GM10248 (cell line): ENCODE data around the gene LRRC75A.

Source experiments
- CTCF ChIA-PET: fragments of 300-600 bp; sonication (Branson Sonifier 250); formaldehyde crosslinking; extraction: SDS; loops from one replicate; lab custom pipeline; 2021; ENCODE audit warnings: antibody characterized with exemption; lab: Yijun Ruan, JAX
- POLR2A ChIA-PET: fragments of 350-650 bp; sonication (Branson Sonifier 250); formaldehyde crosslinking; extraction: SDS; loops from one replicate; lab custom pipeline; 2020; ENCODE audit warnings: antibody characterized with exemption; lab: Yijun Ruan, JAX
- DNase-seq: peaks from one replicate; pipeline ENCODE4 v3.0.0; 2012; ENCODE audit errors: extremely low spot score
- CTCF ChIP-seq: IDR thresholded peaks from 2 replicates; pipeline ENCODE4 v1.5.1; 2012; ENCODE audit warnings: mild to moderate bottlenecking, low read depth; ENCODE audit errors: extremely low read depth, missing control alignments, control extremely low read depth

The LRRC75A gene

GRCh38 chr17:16477255-16477654, 14.7 kb downstream of the LRRC75A start:
- POLR2A ChIA-PET = no interaction called here
- no peak for DNase-seq
- no peak for TF ChIP-seq CTCF
- CTCF ChIA-PET = interaction anchor here (1.0 to 2.4 kb wide), 3 partner anchors 11 to 114 kb away, joined by 3 to 6 read pairs (median 5); no protein-coding TSS in a partner anchor

- ChIA-PET POLR2A (no interaction called here), CTCF (interaction anchor here (1.2 to 1.8 kb wide), 4 partner anchors 8 to 22 kb away, joined by 3 to 7 read pairs (median 6); no protein-coding TSS in a partner anchor)
- DNase-seq = no peak
- no peak for TF ChIP-seq CTCF
Measured at GRCh38 chr17:16475179-16475704, 16.8 kb downstream of the LRRC75A start.

DNA sequence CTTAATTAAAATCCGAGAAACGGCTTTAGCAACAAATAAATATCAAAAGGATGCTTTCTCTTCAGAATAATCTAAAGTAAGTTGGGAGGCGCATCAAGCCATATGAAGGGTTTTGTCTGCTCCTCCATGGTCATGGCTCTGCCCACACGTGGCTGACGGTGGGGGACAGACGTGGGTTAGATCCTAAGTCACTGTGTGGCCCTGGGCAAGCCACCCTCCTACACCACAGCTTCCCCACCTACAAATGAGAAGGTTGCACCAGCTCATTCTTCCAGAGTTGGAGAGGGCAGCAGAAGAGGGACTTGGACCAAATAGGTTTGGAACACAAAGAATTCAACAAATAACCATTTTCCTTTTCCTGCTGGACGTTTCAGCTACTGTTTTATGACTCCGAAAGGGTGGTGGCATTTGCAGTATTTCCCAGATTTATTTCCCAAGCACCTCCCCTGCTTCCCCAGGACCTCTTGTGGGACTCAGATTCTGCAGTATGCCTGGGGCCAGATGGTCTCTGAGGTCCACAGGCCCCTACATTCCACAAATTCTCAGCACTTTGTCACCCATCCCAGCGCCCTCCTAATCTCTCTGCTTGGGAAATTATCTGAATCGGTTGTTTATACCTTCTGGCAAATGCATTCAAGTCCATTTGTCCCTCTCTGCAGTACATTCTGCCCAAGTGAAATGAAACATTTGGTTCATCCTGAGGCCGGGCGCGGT, 17.8 kb downstream of the LRRC75A start:
- POLR2A ChIA-PET = no interaction called here

GRCh38 chr17:16473044-16474011, 18.7 kb downstream of the LRRC75A start:
- no peak for DNase-seq
- ChIA-PET CTCF (no interaction called here), POLR2A (no interaction called here)
- TF ChIP-seq CTCF = no peak

More for the DNA sequence above, 17.8 kb downstream of the LRRC75A start:
- CTCF ChIA-PET = interaction anchor here (1.8 kb wide), 1 partner anchor 9 kb away, joined by 5 read pairs; no protein-coding TSS in a partner anchor
- TF ChIP-seq CTCF = no peak
- no peak for DNase-seq

DNA sequence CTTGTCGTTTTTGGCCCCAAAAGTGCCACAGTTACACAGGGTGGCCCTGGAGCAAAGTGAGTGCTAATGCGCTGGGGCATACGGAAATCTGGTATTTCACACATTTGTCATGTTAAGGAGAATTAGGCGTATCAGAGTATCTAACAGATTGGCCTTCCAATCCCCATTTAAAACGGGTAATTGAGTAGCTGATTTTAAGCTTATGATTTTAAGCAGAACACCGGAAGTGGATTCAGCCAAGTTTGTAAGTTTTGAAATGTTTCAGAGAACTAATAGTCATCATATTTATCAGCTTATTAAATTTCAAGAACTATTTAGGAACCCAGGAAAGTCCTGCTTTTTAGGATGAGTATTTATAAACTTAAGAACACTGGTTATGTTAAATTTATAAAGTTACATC, 19.5 kb downstream of the LRRC75A start:
- POLR2A ChIA-PET = no interaction called here
- CTCF ChIA-PET = interaction anchor here (1.2 to 2.7 kb wide), 2 partner anchors 19 to 49 kb away, joined by 5 to 13 read pairs; no protein-coding TSS in a partner anchor
- DNase-seq = no peak
- TF ChIP-seq CTCF = no peak

- CTCF ChIA-PET = interaction anchor here (1.0 to 2.7 kb wide), 3 partner anchors 11 to 50 kb away, joined by 3 to 13 read pairs (median 5); no protein-coding TSS in a partner anchor
- POLR2A ChIA-PET = no interaction called here
- no peak for DNase-seq
- TF ChIP-seq CTCF = no peak
Measured at GRCh38 chr17:16471295-16471694, 20.7 kb downstream of the LRRC75A start.
